Measurements from ENCODE around the gene MYO5B. TPM values are rescaled to one million over a fixed set of nuclear protein-coding genes. Genes with fewer than 3 reads are reported as not detected.
"Not testable (repeated sequence)": the region's sequence is repeated elsewhere in the genome, so short reads cannot be mapped to it uniquely, and the experiment has no call there.

Gene MYO5B
- total RNA-seq, 1 donor from 2014 or later = 1.5 TPM

DNA sequence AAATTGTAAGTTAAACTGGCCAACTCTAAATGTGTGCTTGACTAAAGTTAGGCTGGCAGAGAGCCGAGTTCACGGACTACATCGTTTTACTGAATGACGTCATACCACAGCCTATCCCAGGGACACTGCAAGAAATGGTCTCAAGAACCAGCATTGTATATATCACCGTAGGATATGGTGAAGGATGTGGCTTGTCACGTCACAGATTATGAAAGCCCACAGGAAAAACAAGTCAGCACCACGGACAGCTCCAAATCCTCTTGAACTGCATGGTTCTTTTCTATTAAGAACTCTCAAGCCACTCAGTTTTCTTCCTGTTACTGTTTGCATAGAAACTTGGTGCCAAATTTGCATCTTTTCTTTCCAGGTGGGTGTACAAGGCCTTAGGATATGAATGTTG is 296.5 kb downstream of the MYO5B start:
- Mint-ChIP-seq H3K36me3 (ENCODE audit: low read depth, unreplicated experiment) (no peaks in the 10 kb centered on the region), H3K27ac (ENCODE audit: unreplicated experiment) (no peak overlapping the region), H3K27me3 (ENCODE audit: unreplicated experiment) (peaks cover 8% of the 10 kb centered on the region), H3K4me3 (ENCODE audit: unreplicated experiment) (no peak overlapping the region), H3K9me3 (ENCODE audit: unreplicated experiment) (no peaks in the 10 kb centered on the region), H3K4me1 (ENCODE audit: unreplicated experiment) (no peaks in the 10 kb centered on the region)
- TF ChIP-seq, protein P1, sequence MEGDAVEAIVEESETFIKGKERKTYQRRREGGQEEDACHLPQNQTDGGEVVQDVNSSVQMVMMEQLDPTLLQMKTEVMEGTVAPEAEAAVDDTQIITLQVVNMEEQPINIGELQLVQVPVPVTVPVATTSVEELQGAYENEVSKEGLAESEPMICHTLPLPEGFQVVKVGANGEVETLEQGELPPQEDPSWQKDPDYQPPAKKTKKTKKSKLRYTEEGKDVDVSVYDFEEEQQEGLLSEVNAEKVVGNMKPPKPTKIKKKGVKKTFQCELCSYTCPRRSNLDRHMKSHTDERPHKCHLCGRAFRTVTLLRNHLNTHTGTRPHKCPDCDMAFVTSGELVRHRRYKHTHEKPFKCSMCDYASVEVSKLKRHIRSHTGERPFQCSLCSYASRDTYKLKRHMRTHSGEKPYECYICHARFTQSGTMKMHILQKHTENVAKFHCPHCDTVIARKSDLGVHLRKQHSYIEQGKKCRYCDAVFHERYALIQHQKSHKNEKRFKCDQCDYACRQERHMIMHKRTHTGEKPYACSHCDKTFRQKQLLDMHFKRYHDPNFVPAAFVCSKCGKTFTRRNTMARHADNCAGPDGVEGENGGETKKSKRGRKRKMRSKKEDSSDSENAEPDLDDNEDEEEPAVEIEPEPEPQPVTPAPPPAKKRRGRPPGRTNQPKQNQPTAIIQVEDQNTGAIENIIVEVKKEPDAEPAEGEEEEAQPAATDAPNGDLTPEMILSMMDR (IDR thresholded peaks at IDR 0.05; ENCODE audit: unreplicated experiment) = no peak
- DNase-seq (ENCODE audit: low spot score) = peak; percentile 66

DNA sequence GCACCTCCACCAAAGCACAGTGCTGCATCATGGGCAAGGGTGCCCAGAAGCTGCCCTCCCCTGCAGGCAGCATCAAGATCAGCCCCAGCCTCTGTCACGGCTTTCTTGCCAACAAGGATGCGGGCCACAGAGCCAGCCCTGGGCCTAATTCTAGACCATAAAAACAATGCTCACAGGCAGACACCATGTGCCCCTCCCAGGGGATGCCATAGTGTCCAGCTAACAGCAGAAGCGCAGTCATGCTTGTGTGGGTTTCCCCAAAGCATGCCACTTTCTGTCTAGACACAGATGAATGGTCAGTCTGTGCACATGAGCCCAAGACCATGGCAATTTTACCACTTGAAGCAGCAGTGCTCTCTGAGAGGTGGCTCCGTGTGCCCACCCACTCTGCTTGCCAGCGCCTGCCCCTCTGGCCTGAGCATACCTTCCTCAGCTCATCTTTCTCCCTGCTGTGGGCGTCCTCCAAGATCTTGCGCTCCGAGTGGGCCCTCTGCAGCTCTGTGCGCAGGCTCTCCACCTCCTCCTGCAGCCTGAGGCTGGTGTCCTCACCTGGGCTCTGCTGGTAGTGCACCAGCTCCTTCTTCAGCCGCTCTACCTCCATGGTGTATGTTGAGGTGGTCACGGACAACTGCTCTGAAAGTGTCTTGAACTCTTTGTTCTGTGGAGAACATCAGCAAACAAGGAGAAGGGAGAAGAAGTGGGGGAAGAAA is 300.3 kb downstream of the MYO5B start:
- Mint-ChIP-seq H3K9me3 (ENCODE audit: unreplicated experiment) (no peaks in the 10 kb centered on the region), H3K4me1 (ENCODE audit: unreplicated experiment) (peaks cover 10% of the 10 kb centered on the region), H3K27ac (ENCODE audit: unreplicated experiment) (no peak overlapping the region)

DNA sequence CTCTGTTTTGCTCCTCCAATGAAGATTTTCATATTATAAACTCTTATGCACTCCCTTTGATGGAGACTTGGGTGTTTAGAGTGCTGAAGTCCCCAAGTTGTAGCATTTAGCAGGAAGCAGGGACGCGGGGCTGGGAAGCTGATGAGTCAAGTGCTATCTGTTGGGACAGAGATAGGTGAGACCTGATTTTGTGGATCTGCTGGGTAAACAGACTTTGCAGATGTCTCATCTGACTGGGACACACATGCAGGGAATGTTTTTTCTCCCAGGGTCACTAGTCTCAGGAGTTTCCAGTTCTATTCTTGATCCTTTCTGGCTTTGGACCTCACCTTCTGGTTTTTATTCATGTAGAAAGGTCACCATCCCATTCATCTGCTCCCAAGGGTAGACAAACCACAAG is 301.9 kb downstream of the MYO5B start:
- H3K36me3 Mint-ChIP-seq (ENCODE audit: low read depth, unreplicated experiment) = no peaks in the 10 kb centered on the region
- no peak for DNase-seq (ENCODE audit: low spot score)
- H3K4me1 Mint-ChIP-seq (ENCODE audit: unreplicated experiment) = peaks cover 10% of the 10 kb centered on the region
- no peak overlapping the region for H3K4me3 Mint-ChIP-seq (ENCODE audit: unreplicated experiment)
- peaks cover 1% of the 10 kb centered on the region for H3K27me3 Mint-ChIP-seq (ENCODE audit: unreplicated experiment)
- no peak overlapping the region for H3K27ac Mint-ChIP-seq (ENCODE audit: unreplicated experiment)
- TF ChIP-seq, protein P1 (IDR thresholded peaks at IDR 0.05; ENCODE audit: unreplicated experiment) = no peak
- no peaks in the 10 kb centered on the region for H3K9me3 Mint-ChIP-seq (ENCODE audit: unreplicated experiment)

More for the DNA sequence above, 300.3 kb downstream of the MYO5B start:
- TF ChIP-seq, protein P1 (IDR thresholded peaks at IDR 0.05; ENCODE audit: unreplicated experiment) = no peak
- H3K4me3 Mint-ChIP-seq (ENCODE audit: unreplicated experiment) = no peak overlapping the region
- H3K36me3 Mint-ChIP-seq (ENCODE audit: low read depth, unreplicated experiment) = no peaks in the 10 kb centered on the region
- no peak for DNase-seq (ENCODE audit: low spot score)
- peaks cover 1% of the 10 kb centered on the region for H3K27me3 Mint-ChIP-seq (ENCODE audit: unreplicated experiment)

DNA sequence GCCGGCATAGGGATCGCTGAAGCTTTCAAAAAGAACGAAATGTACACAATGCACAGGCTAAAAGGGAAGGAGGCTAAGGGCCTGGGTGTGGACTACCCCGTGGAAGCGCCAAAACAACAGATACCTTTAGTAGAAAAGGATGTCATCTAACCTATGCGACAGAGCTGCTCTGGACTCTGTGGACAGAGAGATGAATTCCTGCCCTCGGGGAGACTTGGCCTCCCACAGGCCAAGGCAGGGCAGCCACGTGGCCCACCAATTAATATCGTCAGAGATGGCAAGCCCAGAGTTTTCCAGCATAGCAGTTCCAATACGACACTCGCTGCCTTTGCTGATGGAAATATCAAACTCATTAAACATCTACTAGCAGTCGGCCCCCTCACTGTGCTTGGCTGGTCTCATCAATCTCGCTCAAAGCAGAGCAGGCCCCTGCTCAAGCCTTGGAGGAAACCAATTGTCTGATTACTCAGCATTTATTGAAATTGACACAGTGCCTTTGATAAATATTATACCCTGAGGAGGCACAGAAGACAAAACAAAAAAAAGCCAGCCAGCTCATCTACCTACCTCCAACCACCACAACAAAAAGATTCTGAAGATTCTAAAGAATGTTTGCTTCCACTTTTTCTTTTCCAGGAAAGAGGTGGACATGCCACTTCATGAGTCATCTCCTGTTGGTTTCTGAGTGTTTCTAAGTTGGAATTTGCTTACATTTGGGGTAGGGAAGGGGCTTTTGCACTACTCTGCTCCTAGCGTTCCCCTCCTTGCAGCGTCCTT is 302.6 kb downstream of the MYO5B start:
- H3K27me3 Mint-ChIP-seq (ENCODE audit: unreplicated experiment) = peaks cover 1% of the 10 kb centered on the region
- no peaks in the 10 kb centered on the region for H3K36me3 Mint-ChIP-seq (ENCODE audit: low read depth, unreplicated experiment)
- H3K4me3 Mint-ChIP-seq (ENCODE audit: unreplicated experiment) = no peak overlapping the region
- DNase-seq (ENCODE audit: low spot score) = no peak
- H3K27ac Mint-ChIP-seq (ENCODE audit: unreplicated experiment) = no peak overlapping the region
- TF ChIP-seq, protein P1 (IDR thresholded peaks at IDR 0.05; ENCODE audit: unreplicated experiment) = no peak
- peaks cover 10% of the 10 kb centered on the region for H3K4me1 Mint-ChIP-seq (ENCODE audit: unreplicated experiment)
- H3K9me3 Mint-ChIP-seq (ENCODE audit: unreplicated experiment) = no peaks in the 10 kb centered on the region

DNA sequence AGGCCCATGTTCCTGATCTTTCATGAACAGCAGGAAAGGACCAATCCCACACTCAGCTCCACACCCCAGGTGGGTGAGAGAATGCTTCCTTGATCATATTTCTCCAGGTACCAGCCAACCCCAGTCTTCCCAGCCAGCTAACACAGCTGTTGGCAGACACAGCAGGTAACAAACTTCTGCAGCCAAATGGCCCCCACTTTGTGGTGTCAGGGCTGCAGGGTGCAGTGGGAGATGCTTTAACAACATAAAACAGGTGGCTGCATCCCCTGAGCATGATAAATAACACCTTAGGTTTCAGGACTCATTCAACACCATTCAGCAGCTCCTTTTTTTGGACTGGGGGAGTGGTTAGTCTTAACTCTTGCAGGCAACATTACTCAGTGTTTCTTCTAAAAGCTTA is 304.9 kb downstream of the MYO5B start:
- H3K9me3 Mint-ChIP-seq (ENCODE audit: unreplicated experiment) = no peaks in the 10 kb centered on the region
- H3K27me3 Mint-ChIP-seq (ENCODE audit: unreplicated experiment) = peaks cover 1% of the 10 kb centered on the region
- peaks cover 10% of the 10 kb centered on the region for H3K4me1 Mint-ChIP-seq (ENCODE audit: unreplicated experiment)
- H3K4me3 Mint-ChIP-seq (ENCODE audit: unreplicated experiment) = no peak overlapping the region
- H3K36me3 Mint-ChIP-seq (ENCODE audit: low read depth, unreplicated experiment) = no peaks in the 10 kb centered on the region
- no peak overlapping the region for H3K27ac Mint-ChIP-seq (ENCODE audit: unreplicated experiment)
- TF ChIP-seq, protein P1 (IDR thresholded peaks at IDR 0.05; ENCODE audit: unreplicated experiment) = no peak
- no peak for DNase-seq (ENCODE audit: low spot score)

DNA sequence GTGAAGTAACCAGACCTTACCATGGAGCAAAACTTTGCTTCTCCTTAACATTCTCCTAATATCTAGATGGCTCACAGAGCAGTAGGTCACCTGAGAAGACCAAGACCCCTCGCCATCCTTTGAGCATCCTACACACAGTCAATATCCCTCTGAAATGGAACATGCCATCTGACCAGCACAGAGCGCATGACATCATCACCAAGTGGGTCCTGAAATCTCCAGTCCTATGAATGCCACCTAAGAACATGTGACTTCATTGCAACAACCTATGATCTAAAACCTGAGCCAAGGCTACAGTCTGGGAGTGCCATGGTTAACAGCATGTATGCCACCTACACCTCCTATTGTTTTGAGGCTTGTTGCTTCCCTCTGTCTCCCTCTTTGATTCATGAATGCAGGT is 305.4 kb downstream of the MYO5B start:
- H3K27ac Mint-ChIP-seq (ENCODE audit: unreplicated experiment); H3K4me3 Mint-ChIP-seq (ENCODE audit: unreplicated experiment); H3K9me3 Mint-ChIP-seq (ENCODE audit: unreplicated experiment); H3K27me3 Mint-ChIP-seq (ENCODE audit: unreplicated experiment); H3K4me1 Mint-ChIP-seq (ENCODE audit: unreplicated experiment); H3K36me3 Mint-ChIP-seq (ENCODE audit: low read depth, unreplicated experiment); DNase-seq (ENCODE audit: low spot score): not testable (repeated sequence)
